HL-60 (cell line): Measurements from ENCODE around the gene FKBP15.

ENCODE experiments used
- POLR2AphosphoS5 ChIP-seq: IDR thresholded peaks from 2 replicates; pipeline ENCODE4 v1.6.1; 2012; ENCODE audit warnings: low read depth
- REST ChIP-seq: IDR thresholded peaks from 2 replicates; pipeline ENCODE4 v1.6.1; 2012; ENCODE audit warnings: low read depth; ENCODE audit not compliant: insufficient replicate concordance
- SPI1 ChIP-seq: IDR thresholded peaks from 2 replicates; pipeline ENCODE4 v1.6.1; 2012; ENCODE audit warnings: low read depth, mild to moderate bottlenecking, borderline replicate concordance
- TF ChIP-seq, protein P1 (sequence below): IDR thresholded peaks from one replicate; pipeline ENCODE4 v1.5.1; 2011; ENCODE audit warnings: low read length, control low read depth, inconsistent platforms; ENCODE audit not compliant: insufficient read depth

GRCh38 chr9:113257863-113258262, 36.8 kb upstream of the FKBP15 start:
- TF ChIP-seq, protein P1, sequence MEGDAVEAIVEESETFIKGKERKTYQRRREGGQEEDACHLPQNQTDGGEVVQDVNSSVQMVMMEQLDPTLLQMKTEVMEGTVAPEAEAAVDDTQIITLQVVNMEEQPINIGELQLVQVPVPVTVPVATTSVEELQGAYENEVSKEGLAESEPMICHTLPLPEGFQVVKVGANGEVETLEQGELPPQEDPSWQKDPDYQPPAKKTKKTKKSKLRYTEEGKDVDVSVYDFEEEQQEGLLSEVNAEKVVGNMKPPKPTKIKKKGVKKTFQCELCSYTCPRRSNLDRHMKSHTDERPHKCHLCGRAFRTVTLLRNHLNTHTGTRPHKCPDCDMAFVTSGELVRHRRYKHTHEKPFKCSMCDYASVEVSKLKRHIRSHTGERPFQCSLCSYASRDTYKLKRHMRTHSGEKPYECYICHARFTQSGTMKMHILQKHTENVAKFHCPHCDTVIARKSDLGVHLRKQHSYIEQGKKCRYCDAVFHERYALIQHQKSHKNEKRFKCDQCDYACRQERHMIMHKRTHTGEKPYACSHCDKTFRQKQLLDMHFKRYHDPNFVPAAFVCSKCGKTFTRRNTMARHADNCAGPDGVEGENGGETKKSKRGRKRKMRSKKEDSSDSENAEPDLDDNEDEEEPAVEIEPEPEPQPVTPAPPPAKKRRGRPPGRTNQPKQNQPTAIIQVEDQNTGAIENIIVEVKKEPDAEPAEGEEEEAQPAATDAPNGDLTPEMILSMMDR, result no peak
- no peak for TF ChIP-seq POLR2AphosphoS5
- no peak for TF ChIP-seq REST
- TF ChIP-seq SPI1, result no peak
